Left ventricle myocardium inferior (tissue), 1 donor: ENCODE data around the gene CABP7. TPM values are rescaled to one million over a fixed set of nuclear protein-coding genes. Genes with fewer than 3 reads are reported as not detected.

Experiments
- DNase-seq: peaks from one replicate; pipeline ENCODE4 v3.0.0-alpha.2; 2020
- H3K27ac ChIP-seq: fragments of 200-600 bp; replicated peaks from 2 replicates; pipeline ENCODE4 v1.8.0; 2021
- H3K27me3 ChIP-seq: fragments of 200-600 bp; 2 replicates; pipeline ENCODE4 v1.8.0; 2021; ENCODE audit warnings: low read depth
- H3K36me3 ChIP-seq: fragments of 200-600 bp; 2 replicates; pipeline ENCODE4 v1.8.0; 2021
- H3K4me1 ChIP-seq: fragments of 200-600 bp; 2 replicates; pipeline ENCODE4 v1.8.0; 2021
- H3K4me3 ChIP-seq: fragments of 200-600 bp; 2 replicates; pipeline ENCODE4 v1.8.0; 2021; ENCODE audit warnings: mild to moderate bottlenecking, moderate library complexity
- H3K9me3 ChIP-seq: fragments of 200-600 bp; replicated peaks from 2 replicates; pipeline ENCODE4 v1.8.0; 2021
- CTCF ChIP-seq: fragments of 200-600 bp; IDR thresholded peaks from 2 replicates; pipeline ENCODE4 v1.8.0; 2021; ENCODE audit warnings: antibody characterized with exemption, mild to moderate bottlenecking, borderline replicate concordance
- intact Hi-C: fragments of 100-400 bp; cut with micrococcal nuclease; formaldehyde crosslinking; loops from one replicate; pipeline ENCODE4 v1.11.0; 2022
- total RNA-seq: library from RNA; stranded (reverse); fragmentation: NEBNext Ultra II Directional; extraction: Animal tissue kit (Norgen Biotek cat#: 25700); gene quantifications from one replicate; pipeline ENCODE4 v1.2.1, GENCODE V29; 2021
- donor health status: DM: no; HTN: yes; CAD: no; lungs with severe emphysema.

CABP7 gene
- total RNA-seq, 1 donor from 2014 or later: not detected

- no peak overlapping the region for H3K27ac ChIP-seq
- H3K9me3 ChIP-seq: no peaks in the 10 kb centered on the region
- intact Hi-C loops: no loop called here
- peaks cover 79% of the 10 kb centered on the region for H3K27me3 ChIP-seq
- TF ChIP-seq CTCF: no peak
- H3K4me3 ChIP-seq: no peak overlapping the region
- no peak for DNase-seq
- H3K36me3 ChIP-seq: no peaks in the 10 kb centered on the region
- H3K4me1 ChIP-seq: peaks cover 4% of the 10 kb centered on the region
Observed at GRCh38 chr22:29723766-29724165, 4.0 kb downstream of the CABP7 start.

GRCh38 chr22:29724843-29725242 lies 5.0 kb downstream of the CABP7 start:
- peaks cover 68% of the 10 kb centered on the region for H3K27me3 ChIP-seq
- intact Hi-C loops: no loop called here

GRCh38 chr22:29726106-29726505 lies 6.3 kb downstream of the CABP7 start:
- intact Hi-C loops: no loop called here
- Histone ChIP-seq H3K36me3 (peaks cover 9% of the 10 kb centered on the region), H3K4me1 (no peaks in the 10 kb centered on the region), H3K9me3 (no peaks in the 10 kb centered on the region), H3K27me3 (peaks cover 57% of the 10 kb centered on the region), H3K27ac (no peak overlapping the region), H3K4me3 (no peak overlapping the region)
- DNase-seq: no peak
- no peak for TF ChIP-seq CTCF

More at GRCh38 chr22:29724843-29725242, 5.0 kb downstream of the CABP7 start:
- TF ChIP-seq CTCF: no peak
- Histone ChIP-seq H3K4me1 (peaks cover 4% of the 10 kb centered on the region), H3K36me3 (no peaks in the 10 kb centered on the region), H3K4me3 (no peak overlapping the region), H3K27ac (no peak overlapping the region), H3K9me3 (no peaks in the 10 kb centered on the region)
- DNase-seq: no peak

- intact Hi-C loops: no loop called here
- DNase-seq: no peak
- Histone ChIP-seq H3K4me3 (no peak overlapping the region), H3K36me3 (peaks cover 12% of the 10 kb centered on the region), H3K9me3 (no peaks in the 10 kb centered on the region), H3K27ac (no peak overlapping the region), H3K27me3 (peaks cover 52% of the 10 kb centered on the region), H3K4me1 (no peaks in the 10 kb centered on the region)
- TF ChIP-seq CTCF: no peak
Observed at GRCh38 chr22:29726512-29727130, 6.8 kb downstream of the CABP7 start.

GRCh38 chr22:29727131-29727523 lies 7.3 kb downstream of the CABP7 start:
- H3K4me1 ChIP-seq: no peaks in the 10 kb centered on the region
- H3K36me3 ChIP-seq: peaks cover 12% of the 10 kb centered on the region
- intact Hi-C loops: no loop called here
- peaks cover 47% of the 10 kb centered on the region for H3K27me3 ChIP-seq
- no peaks in the 10 kb centered on the region for H3K9me3 ChIP-seq
- no peak overlapping the region for H3K4me3 ChIP-seq
- no peak overlapping the region for H3K27ac ChIP-seq
- DNase-seq: peak; percentile 37
- peak; percentile 57 for TF ChIP-seq CTCF
